Astrocyte of the cerebellum (primary cell): ENCODE data around the gene WDR49.

Experiments
- DNase-seq: peaks from one replicate; pipeline ENCODE4 v3.0.0-alpha.2; 2011; ENCODE audit warnings: low read depth
- H3K4me3 ChIP-seq: 2 replicates; pipeline ENCODE4 v1.5.1; 2011; ENCODE audit warnings: mild to moderate bottlenecking, low read depth, low read length, moderate library complexity
- in situ Hi-C: cut with HindIII; loops from 2 replicates; pipeline ENCODE4 v1.10.0; 2017; ENCODE audit warnings: low sequenced_read_pairs
- TF ChIP-seq, protein P1 (sequence below): IDR thresholded peaks from 2 replicates; pipeline ENCODE4 v1.5.1; 2012; ENCODE audit warnings: low read length, low read depth, moderate library complexity, mild to moderate bottlenecking; ENCODE audit errors: missing control alignments

The WDR49 gene

DNA sequence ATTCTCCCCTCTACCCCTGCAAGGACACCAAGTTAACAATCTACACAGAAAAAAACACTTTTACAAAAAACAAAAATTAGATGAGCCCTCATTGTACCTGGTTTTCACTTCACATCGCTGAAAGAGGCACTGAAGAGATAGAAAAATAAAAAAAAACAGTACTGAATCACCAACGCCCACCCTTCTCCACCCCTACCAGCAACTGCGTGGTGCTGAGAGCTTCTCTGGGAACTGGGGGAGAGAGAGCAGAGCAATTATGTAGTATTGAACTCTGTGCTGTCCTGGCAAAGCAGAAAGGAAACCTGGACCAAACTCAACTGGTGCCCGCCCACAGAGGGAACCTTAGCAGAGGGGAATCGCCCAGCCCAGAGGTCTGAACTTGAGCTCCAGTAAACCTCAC, 44.6 kb downstream of the WDR49 start:
- in situ Hi-C loops = no loop called here
- DNase-seq = no peak
- TF ChIP-seq, protein P1, sequence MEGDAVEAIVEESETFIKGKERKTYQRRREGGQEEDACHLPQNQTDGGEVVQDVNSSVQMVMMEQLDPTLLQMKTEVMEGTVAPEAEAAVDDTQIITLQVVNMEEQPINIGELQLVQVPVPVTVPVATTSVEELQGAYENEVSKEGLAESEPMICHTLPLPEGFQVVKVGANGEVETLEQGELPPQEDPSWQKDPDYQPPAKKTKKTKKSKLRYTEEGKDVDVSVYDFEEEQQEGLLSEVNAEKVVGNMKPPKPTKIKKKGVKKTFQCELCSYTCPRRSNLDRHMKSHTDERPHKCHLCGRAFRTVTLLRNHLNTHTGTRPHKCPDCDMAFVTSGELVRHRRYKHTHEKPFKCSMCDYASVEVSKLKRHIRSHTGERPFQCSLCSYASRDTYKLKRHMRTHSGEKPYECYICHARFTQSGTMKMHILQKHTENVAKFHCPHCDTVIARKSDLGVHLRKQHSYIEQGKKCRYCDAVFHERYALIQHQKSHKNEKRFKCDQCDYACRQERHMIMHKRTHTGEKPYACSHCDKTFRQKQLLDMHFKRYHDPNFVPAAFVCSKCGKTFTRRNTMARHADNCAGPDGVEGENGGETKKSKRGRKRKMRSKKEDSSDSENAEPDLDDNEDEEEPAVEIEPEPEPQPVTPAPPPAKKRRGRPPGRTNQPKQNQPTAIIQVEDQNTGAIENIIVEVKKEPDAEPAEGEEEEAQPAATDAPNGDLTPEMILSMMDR = no peak
- H3K4me3 ChIP-seq = no peak overlapping the region

DNA sequence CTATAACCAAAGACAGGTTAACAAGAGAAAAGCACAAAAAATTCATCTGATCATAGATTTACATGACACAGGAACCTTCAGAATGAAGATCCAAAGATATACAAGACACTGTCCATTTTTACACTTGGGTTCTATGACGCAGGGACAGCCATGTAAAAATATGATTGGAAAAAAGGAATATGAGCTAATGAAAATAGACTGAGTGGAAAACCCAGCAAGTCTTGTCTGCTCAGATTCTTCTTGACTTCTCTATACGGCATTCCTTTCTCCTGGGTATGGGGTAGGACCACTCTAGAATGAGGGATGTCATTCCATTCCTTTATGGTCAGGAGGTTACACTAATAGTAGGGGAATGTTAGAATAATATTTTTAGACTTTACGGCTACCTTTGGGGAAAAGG, 46.9 kb downstream of the WDR49 start:
- no peak overlapping the region for H3K4me3 ChIP-seq
- in situ Hi-C loops = no loop called here
- TF ChIP-seq, protein P1 = no peak
- DNase-seq = no peak

DNA sequence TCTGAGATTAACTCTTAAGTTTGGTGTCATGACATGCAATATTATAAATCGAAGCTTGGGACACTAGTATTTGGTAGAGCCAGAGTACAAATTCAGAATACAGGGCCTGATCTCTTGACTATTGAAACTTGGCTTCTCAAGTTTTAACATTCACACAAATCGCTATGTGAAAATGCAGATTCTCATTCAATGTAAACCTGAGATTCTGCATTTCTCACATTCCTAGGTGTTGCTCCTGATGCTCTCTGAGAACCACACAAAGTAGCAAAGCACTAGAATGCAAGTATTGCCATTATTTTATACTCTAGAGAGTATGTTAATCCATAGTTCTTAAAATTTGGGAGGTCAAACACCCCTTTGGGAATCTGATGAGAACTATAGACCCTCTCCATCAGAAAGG, 47.9 kb downstream of the WDR49 start:
- TF ChIP-seq, protein P1 = no peak
- no peak overlapping the region for H3K4me3 ChIP-seq
- in situ Hi-C loops = no loop called here

DNA sequence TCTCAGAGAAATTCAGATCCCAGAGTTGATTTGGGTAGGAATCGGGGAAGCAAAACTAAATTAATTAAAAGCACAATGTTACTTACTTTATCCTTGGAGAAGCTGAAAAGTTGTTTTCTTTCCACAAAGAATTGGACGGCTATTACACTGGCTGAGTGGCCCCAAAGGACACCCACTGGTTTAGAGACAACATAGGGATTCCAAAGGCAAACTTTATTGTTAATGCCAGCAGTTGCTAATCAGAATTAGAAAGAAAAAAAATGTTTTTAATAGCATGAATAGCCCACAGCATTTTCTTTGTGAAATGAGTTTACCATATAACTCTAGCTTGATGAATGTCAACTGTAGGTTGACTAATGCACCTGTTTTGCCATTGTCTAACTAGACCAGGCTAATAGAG, 51.7 kb downstream of the WDR49 start:
- no peak overlapping the region for H3K4me3 ChIP-seq
- in situ Hi-C loops = no loop called here
- TF ChIP-seq, protein P1 = no peak
- DNase-seq = no peak

More for the DNA sequence above, 47.9 kb downstream of the WDR49 start:
- no peak for DNase-seq

DNA sequence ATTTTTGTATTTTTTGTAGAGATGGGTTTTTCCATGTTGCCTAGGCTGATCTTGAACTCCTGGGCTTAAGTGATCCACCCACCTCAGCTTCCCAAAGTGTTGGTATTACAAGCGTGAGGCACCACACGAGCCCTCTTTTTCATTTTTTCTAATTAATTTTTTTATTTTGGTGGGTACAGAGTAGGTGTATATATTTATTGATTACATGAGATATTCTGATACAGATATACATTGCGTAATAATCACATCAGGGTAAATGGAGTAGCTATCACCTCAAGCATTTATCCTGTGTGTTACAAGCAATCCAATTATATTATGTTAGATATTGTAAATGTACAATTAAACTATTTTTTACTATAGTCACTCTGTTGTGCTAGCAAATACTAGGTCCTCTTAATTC, 66.1 kb downstream of the WDR49 start:
- TF ChIP-seq, protein P1 = no peak
- in situ Hi-C loops = no loop called here
- no peak for DNase-seq
- H3K4me3 ChIP-seq = no peak overlapping the region

DNA sequence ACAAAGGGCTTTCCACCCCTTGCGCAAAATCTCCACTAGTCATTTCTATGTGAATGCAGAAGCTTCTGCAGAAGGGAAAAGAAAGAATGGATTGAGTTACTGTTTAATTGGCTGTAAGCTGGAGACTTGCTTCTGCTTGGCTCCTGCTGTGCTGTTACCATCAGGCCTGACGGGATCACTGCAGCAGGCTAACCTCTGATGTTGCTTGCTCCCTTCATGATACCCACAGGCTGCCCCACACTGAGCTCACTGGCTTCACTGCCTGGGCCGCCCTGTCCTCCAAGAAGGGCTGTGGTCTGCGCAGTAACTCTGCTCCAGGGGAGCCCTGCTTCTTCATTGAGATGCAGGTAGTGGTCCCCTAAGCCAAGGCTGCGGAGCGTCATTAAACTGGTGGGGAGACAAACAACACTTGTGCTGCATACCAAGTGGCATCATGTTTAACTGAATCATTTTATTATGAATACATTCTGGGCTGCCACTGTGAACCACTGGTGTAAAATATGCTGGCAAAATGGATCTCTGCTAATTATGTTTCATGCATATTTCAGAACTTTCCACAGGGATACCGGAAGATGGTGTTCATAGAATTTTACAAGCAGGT, 78.6 kb downstream of the WDR49 start:
- TF ChIP-seq, protein P1 = no peak
- DNase-seq = no peak

More for the DNA sequence above, 78.6 kb downstream of the WDR49 start:
- no peak overlapping the region for H3K4me3 ChIP-seq
- in situ Hi-C loops = no loop called here
